ENCODE measurements around the gene SMIM33. TPM values are rescaled to one million over a fixed set of nuclear protein-coding genes. Genes with fewer than 3 reads are reported as not detected.

SMIM33 gene
- total RNA-seq, 2 experiments from 2014 or later = 2.0 to 2.3 TPM

DNA sequence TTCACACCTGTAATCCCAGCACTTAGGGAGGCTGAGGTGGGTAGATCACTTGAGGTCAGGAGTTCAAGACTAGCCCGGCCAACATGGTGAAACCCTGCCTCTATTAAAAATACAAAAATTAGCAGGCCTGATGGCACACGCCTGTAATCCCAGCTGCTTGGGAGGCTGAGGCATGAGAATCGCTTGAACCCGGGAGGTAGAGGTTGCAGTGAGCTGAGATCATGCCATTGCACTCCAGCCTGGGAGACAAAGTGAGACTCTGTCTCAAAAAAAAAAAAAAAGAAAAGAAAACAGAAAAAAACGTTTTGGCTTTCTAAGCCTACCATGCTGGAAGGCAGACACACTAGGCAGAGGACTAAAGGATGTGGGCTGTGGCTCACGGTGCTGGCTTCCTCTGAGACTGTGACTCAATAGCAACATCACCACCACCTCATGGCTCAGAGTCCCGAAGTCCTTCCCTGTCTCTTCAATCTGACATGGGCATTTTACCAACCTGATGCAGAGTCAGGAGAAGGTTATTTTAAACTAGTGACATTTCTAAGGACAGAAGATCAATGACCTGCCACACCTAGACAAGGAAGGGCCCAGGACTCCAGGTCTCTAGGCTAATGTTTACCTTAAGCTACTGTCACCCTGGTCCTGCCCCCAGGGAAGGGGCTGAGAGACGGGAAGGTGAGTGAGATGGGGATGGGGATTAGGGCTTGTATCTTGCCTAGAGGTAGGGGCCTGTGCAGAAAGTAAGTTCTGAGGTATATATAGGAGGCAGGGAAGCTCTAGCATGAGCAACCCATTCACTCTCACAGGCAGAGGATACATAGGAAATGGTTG is 12.0 kb upstream of the SMIM33 start:
- Mint-ChIP-seq H3K4me1 (peaks cover 68% of the 10 kb centered on the region), H3K27ac (peak overlapping the region; percentile 98), H3K4me3 (peak overlapping the region; percentile 68), H3K9me3 (no peaks in the 10 kb centered on the region), H3K36me3 (ENCODE audit: low read depth) (no peaks in the 10 kb centered on the region), H3K27me3 (no peaks in the 10 kb centered on the region)
- POLR2A ChIA-PET = interaction anchor here (0.7 to 6.9 kb wide), 20 partner anchors 9 to 178 kb away, joined by 3 to 73 read pairs (median 6); partner anchors contain the start of genes DNAJC18, SMIM33 and STING1
- CTCF ChIA-PET = interaction anchor here (0.7 to 4.4 kb wide), 11 partner anchors 11 to 103 kb away, joined by 3 to 20 read pairs (median 7); partner anchors contain the start of genes DNAJC18 and STING1
- DNase-seq = peak; percentile 90

- Mint-ChIP-seq H3K4me1 (peaks cover 61% of the 10 kb centered on the region), H3K27me3 (no peaks in the 10 kb centered on the region), H3K27ac (peak overlapping the region; percentile 98), H3K36me3 (ENCODE audit: low read depth) (no peaks in the 10 kb centered on the region), H3K4me3 (peak overlapping the region; percentile 68), H3K9me3 (no peaks in the 10 kb centered on the region)
- ChIA-PET POLR2A (interaction anchor here (0.7 to 6.9 kb wide), 16 partner anchors 9 to 179 kb away, joined by 3 to 73 read pairs (median 6); partner anchors contain the start of genes DNAJC18, SMIM33 and STING1), CTCF (interaction anchor here (1.1 to 4.4 kb wide), 8 partner anchors 11 to 53 kb away, joined by 3 to 20 read pairs (median 8); partner anchors contain the start of genes DNAJC18, SMIM33 and STING1)
- DNase-seq = peak; percentile 49
Measured at GRCh38 chr5:139459451-139459934, 11.3 kb upstream of the SMIM33 start.

DNA sequence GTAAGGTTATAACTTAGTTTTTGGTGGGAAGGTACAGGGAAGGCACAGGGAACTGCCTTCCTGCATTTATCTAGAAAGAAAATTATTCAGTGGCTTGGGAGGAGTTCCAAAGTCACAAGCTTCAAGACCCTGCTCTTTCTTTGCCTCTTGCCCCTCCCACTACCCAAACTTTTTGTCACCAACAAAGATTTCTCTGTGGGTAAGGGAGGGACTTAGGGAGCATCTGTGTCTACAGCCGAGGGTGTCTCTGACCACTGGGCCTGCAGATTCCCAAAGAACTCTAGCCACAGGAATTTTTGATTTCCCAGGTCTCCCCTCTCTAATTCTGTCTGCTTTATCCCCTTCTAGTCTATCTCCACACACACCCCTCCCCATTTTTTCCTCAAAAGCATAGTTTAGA is 10.3 kb upstream of the SMIM33 start:
- no peaks in the 10 kb centered on the region for H3K27me3 Mint-ChIP-seq
- CTCF ChIA-PET = interaction anchor here (0.6 to 4.4 kb wide), 8 partner anchors 10 to 912 kb away, joined by 3 to 20 read pairs (median 6); partner anchors contain the start of genes DNAJC18, SMIM33 and STING1
- H3K36me3 Mint-ChIP-seq (ENCODE audit: low read depth) = no peaks in the 10 kb centered on the region
- peak overlapping the region; percentile 98 for H3K27ac Mint-ChIP-seq
- POLR2A ChIA-PET = interaction anchor here (1.0 to 6.9 kb wide), 10 partner anchors 10 to 71 kb away, joined by 3 to 73 read pairs (median 14); partner anchors contain the start of genes DNAJC18, MZB1, SMIM33 and STING1
- H3K4me3 Mint-ChIP-seq = peak overlapping the region; percentile 35
- no peak for DNase-seq
- peaks cover 57% of the 10 kb centered on the region for H3K4me1 Mint-ChIP-seq
- no peaks in the 10 kb centered on the region for H3K9me3 Mint-ChIP-seq

DNA sequence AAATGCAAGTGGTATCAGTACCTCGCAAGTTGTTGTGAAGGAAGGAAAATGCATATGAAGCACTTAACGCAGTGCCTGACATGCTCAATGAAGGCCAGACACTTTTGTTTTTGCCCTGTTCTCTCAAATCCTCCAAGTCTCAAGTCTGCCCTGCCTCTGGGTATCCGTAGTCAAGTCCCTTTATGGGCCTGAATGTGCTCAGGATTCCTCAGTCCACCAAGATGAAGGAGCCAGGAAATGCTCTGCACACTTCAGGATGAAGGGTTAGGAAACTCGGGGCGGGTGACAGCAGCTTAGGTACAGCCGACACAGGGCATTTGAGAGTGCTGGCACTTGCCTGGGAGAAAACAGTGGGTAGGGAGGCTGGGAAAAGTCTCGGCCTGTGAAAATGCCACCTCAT is 9.6 kb upstream of the SMIM33 start:
- H3K4me3 Mint-ChIP-seq = no peak overlapping the region

DNA sequence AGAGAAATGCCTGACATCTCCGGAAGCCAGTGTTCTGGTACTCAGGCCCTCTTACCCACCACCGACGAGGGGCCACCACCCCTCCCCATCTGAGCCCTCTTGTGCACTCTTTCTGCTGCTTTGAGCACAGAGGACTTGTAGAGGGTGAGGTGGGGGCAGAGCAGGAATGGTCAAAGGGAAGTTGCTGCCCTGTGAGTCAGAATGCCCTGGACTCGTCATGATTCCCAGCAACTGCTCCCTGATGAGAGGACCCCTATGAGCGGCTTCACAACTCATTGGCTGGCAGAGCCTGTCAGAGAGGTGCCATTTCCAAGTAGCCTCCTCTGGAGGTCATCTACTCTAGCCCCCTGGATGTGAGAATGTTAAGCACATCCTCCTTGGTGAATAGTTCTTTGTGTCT is 9.1 kb upstream of the SMIM33 start:
- Mint-ChIP-seq H3K27ac (no peak overlapping the region), H3K4me1 (peaks cover 49% of the 10 kb centered on the region), H3K27me3 (no peaks in the 10 kb centered on the region), H3K9me3 (no peaks in the 10 kb centered on the region), H3K36me3 (ENCODE audit: low read depth) (no peaks in the 10 kb centered on the region), H3K4me3 (no peak overlapping the region)
- ChIA-PET POLR2A (interaction anchor here (1.0 to 5.9 kb wide), 5 partner anchors 9 to 25 kb away, joined by 3 to 58 read pairs (median 20); partner anchors contain the start of genes SMIM33 and STING1), CTCF (no interaction called here)
- no peak for DNase-seq

More for the DNA sequence above, 9.6 kb upstream of the SMIM33 start:
- peak overlapping the region; percentile 98 for H3K27ac Mint-ChIP-seq
- ChIA-PET POLR2A (interaction anchor here (1.0 to 5.9 kb wide), 4 partner anchors 10 to 24 kb away, joined by 3 to 58 read pairs (median 26); partner anchors contain the start of genes SMIM33 and STING1), CTCF (interaction anchor here (2.0 to 4.4 kb wide), 3 partner anchors 21 to 39 kb away, joined by 6 to 20 read pairs (median 7); partner anchors contain the start of genes DNAJC18 and STING1)
- peaks cover 54% of the 10 kb centered on the region for H3K4me1 Mint-ChIP-seq
- no peaks in the 10 kb centered on the region for H3K27me3 Mint-ChIP-seq
- no peaks in the 10 kb centered on the region for H3K36me3 Mint-ChIP-seq (ENCODE audit: low read depth)
- no peak for DNase-seq
- no peaks in the 10 kb centered on the region for H3K9me3 Mint-ChIP-seq

DNA sequence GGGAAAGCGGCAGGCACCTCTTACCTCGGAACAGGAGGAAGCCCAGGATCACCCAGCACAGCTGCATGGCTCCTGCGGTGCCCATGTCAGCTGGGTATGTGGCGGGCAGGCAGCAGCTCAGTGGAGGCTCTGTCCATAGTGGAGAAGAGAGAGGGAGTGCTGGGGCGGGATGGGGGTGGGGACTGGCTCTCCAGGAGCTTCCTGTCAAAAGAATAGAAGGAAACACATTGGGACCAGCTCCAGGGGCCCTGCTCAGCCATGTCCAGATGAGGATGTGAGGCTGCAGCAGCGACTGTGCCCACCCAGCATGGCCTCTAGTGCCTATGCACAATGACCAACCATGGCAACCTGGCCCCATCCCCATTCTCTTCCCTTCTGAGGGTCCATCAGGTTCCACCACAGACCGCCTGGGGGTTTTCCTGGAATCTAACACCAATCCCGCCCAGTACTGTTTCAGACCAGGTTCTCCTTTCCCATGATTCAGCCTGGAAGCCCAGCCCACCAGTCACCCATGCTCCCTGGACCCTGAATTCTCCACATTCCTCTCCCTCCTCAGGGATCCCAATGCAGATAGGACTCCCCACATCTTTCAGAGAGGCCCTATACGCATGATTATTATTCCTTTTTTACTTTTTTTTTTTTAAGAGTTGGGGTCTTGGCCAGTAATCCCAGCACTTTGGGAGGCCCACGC is 8.1 kb upstream of the SMIM33 start, which contains the start of gene ECSCR:
TSS of gene ECSCR (minus strand) at position 158 of the 691 bp plus-strand sequence. CDS start at position 85, 73 bp downstream.
- no peak for DNase-seq
- Mint-ChIP-seq H3K27ac (no peak within 1 kb of the TSS), H3K4me3 (no peak within 1 kb of the TSS), H3K36me3 (ENCODE audit: low read depth) (no peaks in the 10 kb centered on the region), H3K9me3 (no peaks in the 10 kb centered on the region), H3K27me3 (no peaks in the 10 kb centered on the region), H3K4me1 (peaks cover 42% of the 10 kb centered on the region)
- ChIA-PET POLR2A (interaction anchor here (1.3 to 5.9 kb wide), 2 partner anchors 15 to 19 kb away, joined by 5 to 58 read pairs; partner anchors contain the start of gene STING1), CTCF (no interaction called here)

GRCh38 chr5:139468421-139468931 is 2.3 kb upstream of the SMIM33 start:
- Mint-ChIP-seq H3K27ac (peak overlapping the region; percentile 70), H3K27me3 (no peaks in the 10 kb centered on the region), H3K4me3 (no peak overlapping the region), H3K9me3 (no peaks in the 10 kb centered on the region), H3K4me1 (peaks cover 53% of the 10 kb centered on the region), H3K36me3 (ENCODE audit: low read depth) (peaks cover 6% of the 10 kb centered on the region)
- DNase-seq = peak; percentile 45
- ChIA-PET CTCF (interaction anchor here (0.9 to 1.7 kb wide), 2 partner anchors 45 to 65 kb away, joined by 4 to 5 read pairs; partner anchors contain the start of gene SPATA24), POLR2A (interaction anchor here (1.6 to 3.0 kb wide), 2 partner anchors 10 to 20 kb away, joined by 3 to 8 read pairs; no protein-coding TSS in a partner anchor)

DNA sequence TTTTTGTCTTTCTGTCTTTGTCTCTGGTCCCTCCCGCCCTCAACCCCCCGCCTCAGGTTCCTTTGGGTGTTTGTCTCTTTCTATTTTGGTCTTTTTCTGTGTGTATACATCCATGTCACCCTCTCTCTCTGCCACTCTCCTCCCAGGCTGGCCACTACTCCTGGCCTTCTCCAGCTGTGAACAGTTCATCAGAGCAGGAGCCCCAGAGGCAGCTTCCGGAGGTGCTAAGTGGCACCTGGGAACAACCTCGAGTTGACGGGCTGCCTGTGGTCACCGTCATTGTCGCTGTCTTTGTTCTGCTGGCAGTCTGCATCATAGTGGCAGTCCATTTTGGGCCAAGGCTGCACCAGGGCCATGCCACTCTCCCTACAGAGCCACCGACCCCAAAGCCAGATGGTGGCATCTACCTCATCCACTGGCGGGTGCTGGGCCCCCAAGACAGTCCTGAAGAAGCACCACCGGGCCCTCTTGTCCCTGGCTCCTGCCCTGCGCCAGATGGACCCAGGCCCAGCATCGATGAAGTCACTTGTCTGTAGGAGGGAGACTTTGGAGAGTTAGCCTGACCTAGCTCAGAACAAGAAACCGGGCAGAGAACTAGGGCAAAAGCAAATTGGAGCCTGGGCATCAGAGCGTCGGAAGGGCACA is 1.7 kb downstream of the SMIM33 start:
- H3K9me3 Mint-ChIP-seq = no peaks in the 10 kb centered on the region
- no peaks in the 10 kb centered on the region for H3K27me3 Mint-ChIP-seq
- peaks cover 89% of the 10 kb centered on the region for H3K4me1 Mint-ChIP-seq
- POLR2A ChIA-PET = interaction anchor here (0.9 to 5.8 kb wide), 5 partner anchors 9 to 88 kb away, joined by 3 to 63 read pairs (median 7); partner anchors contain the start of genes DNAJC18, STING1 and UBE2D2
- CTCF ChIA-PET = interaction anchor here (1.1 to 1.5 kb wide), 2 partner anchors 42 to 50 kb away, joined by 3 read pairs; no protein-coding TSS in a partner anchor
- peak overlapping the region; percentile 90 for H3K27ac Mint-ChIP-seq
- H3K36me3 Mint-ChIP-seq (ENCODE audit: low read depth) = peaks cover 41% of the 10 kb centered on the region
- no peak for DNase-seq
- H3K4me3 Mint-ChIP-seq = peak overlapping the region; percentile 73

DNA sequence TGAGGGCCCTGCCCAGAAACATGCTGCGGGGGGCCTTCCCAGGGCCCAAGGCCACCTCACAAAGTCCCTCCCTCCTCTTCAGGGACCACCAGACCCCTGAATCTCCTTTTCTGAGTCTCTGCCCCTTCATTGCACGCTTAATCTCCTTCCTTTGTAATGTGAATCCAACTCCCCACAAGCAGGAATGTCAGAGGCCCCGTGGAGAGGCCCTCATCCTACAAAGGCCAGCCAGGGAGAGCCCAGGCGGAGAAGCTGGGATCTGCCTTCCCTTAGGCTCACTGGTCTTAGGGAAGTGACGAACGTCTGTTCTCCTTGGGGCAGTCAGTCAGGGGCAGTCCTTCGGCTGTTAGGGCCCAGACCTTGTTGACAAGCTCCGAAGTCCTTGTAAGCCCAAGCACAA is 2.3 kb downstream of the SMIM33 start:
- Mint-ChIP-seq H3K4me1 (peaks cover 94% of the 10 kb centered on the region), H3K9me3 (no peaks in the 10 kb centered on the region), H3K4me3 (no peak overlapping the region), H3K27me3 (no peaks in the 10 kb centered on the region), H3K27ac (peak overlapping the region; percentile 80), H3K36me3 (ENCODE audit: low read depth) (peaks cover 47% of the 10 kb centered on the region)
- DNase-seq = no peak
- ChIA-PET POLR2A (interaction anchor here (0.9 to 5.8 kb wide), 5 partner anchors 9 to 88 kb away, joined by 3 to 63 read pairs (median 7); partner anchors contain the start of genes DNAJC18, STING1 and UBE2D2), CTCF (interaction anchor here (1.1 to 2.0 kb wide), 2 partner anchors 9 to 43 kb away, joined by 3 to 10 read pairs; partner anchors contain the start of gene STING1)

DNA sequence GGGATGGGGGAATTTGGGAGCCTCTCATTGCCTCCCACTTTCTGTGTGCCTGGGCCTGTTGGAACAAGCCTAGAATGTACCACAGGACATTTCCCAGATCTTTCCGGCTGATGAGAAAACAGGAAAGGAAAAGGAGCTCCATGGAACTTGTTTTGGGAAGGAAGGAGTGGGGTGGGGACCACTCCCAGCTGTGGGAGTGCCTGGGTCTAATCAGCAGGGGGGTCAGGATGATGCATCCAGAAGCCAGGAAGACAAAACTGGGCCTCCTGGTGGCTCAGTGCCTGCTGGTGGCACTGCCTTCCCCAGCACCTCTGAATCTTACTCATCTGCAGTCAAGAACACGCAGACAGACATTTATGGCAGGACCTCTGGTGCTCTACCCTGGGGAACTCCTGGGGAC is 2.8 kb downstream of the SMIM33 start:
- Mint-ChIP-seq H3K9me3 (no peaks in the 10 kb centered on the region), H3K4me3 (peak overlapping the region; percentile 16), H3K27ac (peak overlapping the region; percentile 80), H3K4me1 (peaks cover 94% of the 10 kb centered on the region), H3K36me3 (ENCODE audit: low read depth) (peaks cover 52% of the 10 kb centered on the region), H3K27me3 (no peaks in the 10 kb centered on the region)
- DNase-seq = no peak
- ChIA-PET CTCF (interaction anchor here (0.6 to 2.0 kb wide), 3 partner anchors 9 to 43 kb away, joined by 3 to 10 read pairs (median 3); partner anchors contain the start of gene STING1), POLR2A (interaction anchor here (0.7 to 5.8 kb wide), 5 partner anchors 8 to 53 kb away, joined by 3 to 63 read pairs (median 7); partner anchors contain the start of genes DNAJC18 and STING1)
